Right atrium auricular region (tissue), 2 donors: Measurements from ENCODE around the gene ZC3HAV1L. TPM values are rescaled to one million over a fixed set of nuclear protein-coding genes. Genes with fewer than 3 reads are reported as not detected.

ENCODE experiments used
- DNase-seq: peaks from one replicate; pipeline ENCODE4 v3.0.0-alpha.2; 2019; ENCODE audit warnings: low spot score
- H3K27ac ChIP-seq, 2 donors: fragments of 200-600 bp; sonication (generic); 1 replicate in 1 of 2; 2 replicates in 1 of 2; pipeline ENCODE4 v1.5.1; 2016 to 2019
- H3K27me3 ChIP-seq, 2 donors: fragments of 200-600 bp; sonication (generic); one replicate each; pipeline versions ENCODE4 v1.5.1 to v1.6.0; 2017 to 2019
- H3K36me3 ChIP-seq: fragments of 200-600 bp; sonication (generic); one replicate; pipeline ENCODE4 v1.5.1; 2016
- H3K4me1 ChIP-seq, 2 donors: fragments of 200-600 bp; sonication (generic); one replicate each; pipeline versions ENCODE4 v1.5.1 to v1.6.0; 2017 to 2019
- H3K4me3 ChIP-seq, 2 donors: fragments of 200-600 bp; sonication (generic); 1 replicate in 1 of 2; 2 replicates in 1 of 2; pipeline ENCODE4 v1.5.1; 2017 to 2019; ENCODE audit warnings: mild to moderate bottlenecking in 1 of 2, moderate library complexity in 1 of 2
- H3K9me3 ChIP-seq, 2 donors: fragments of 200-600 bp; sonication (generic); one replicate each; pipeline ENCODE4 v1.5.1; 2019
- total RNA-seq, 2 donors: library from RNA; depleted of rRNA; stranded (reverse); fragments of >200 nt; gene quantifications; one replicate each; pipeline ENCODE4 v1.1.0, GENCODE V29; 2016
- TF ChIP-seq, protein P1 (sequence below), 2 donors: fragments of 200-600 bp; sonication (generic); IDR thresholded peaks; one replicate each; pipeline ENCODE4 v1.5.1; 2019; ENCODE audit warnings: antibody characterized with exemption in 2 of 2

Gene ZC3HAV1L
- total RNA-seq, 2 donors from 2014 or later, result 7.3 to 9.4 TPM

DNA sequence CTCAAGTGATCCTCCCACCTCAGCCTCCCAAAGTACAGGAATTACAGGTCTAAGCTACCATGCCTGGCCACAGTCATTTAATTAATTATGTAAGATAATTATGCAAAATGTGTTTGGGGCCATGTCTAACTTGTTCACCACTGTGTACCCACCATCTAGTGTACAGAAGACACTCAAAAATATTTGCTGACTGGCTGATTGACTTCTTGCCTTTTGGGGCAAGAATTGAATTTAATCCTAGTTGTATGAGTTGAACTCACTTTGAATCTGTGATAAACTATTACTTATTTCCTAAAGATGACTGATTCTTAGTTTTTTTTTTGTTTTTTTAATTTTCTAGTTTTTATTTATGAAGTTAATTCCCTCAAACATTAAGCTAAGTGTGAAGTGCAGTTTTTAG lies 15.8 kb upstream of the ZC3HAV1L start:
- Histone ChIP-seq H3K9me3 (no peaks in the 10 kb centered on the region), H3K4me3 (no peak overlapping the region), H3K27me3 (no peaks in the 10 kb centered on the region), H3K36me3 (peaks cover 50% of the 10 kb centered on the region), H3K27ac (no peak overlapping the region), H3K4me1 (no peaks in the 10 kb centered on the region)
- no peak for DNase-seq
- TF ChIP-seq, protein P1, sequence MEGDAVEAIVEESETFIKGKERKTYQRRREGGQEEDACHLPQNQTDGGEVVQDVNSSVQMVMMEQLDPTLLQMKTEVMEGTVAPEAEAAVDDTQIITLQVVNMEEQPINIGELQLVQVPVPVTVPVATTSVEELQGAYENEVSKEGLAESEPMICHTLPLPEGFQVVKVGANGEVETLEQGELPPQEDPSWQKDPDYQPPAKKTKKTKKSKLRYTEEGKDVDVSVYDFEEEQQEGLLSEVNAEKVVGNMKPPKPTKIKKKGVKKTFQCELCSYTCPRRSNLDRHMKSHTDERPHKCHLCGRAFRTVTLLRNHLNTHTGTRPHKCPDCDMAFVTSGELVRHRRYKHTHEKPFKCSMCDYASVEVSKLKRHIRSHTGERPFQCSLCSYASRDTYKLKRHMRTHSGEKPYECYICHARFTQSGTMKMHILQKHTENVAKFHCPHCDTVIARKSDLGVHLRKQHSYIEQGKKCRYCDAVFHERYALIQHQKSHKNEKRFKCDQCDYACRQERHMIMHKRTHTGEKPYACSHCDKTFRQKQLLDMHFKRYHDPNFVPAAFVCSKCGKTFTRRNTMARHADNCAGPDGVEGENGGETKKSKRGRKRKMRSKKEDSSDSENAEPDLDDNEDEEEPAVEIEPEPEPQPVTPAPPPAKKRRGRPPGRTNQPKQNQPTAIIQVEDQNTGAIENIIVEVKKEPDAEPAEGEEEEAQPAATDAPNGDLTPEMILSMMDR (IDR thresholded peaks at IDR 0.05), result no peak

DNA sequence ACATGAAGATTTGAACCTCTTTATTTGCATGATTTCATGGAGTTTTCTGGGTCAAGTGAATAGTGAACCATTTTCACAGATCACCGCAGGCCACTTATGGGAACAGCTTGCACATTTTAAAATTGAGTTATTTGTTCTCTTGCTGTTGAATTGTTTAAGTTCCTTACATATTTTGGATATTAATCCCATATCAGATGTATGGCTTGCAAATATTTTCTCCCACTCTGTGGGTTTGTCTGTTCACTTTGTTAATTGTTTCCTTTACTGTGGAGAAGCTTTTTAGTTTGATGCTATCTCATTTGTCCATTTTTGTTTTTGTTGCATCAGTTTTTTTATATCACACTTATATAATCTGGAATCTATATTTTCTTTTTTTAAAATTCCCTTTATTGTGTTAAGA lies 14.1 kb upstream of the ZC3HAV1L start:
- H3K9me3 ChIP-seq, result no peaks in the 10 kb centered on the region
- H3K4me1 ChIP-seq, result no peaks in the 10 kb centered on the region
- H3K27ac ChIP-seq, result no peak overlapping the region
- TF ChIP-seq, protein P1 (IDR thresholded peaks at IDR 0.05), result no peak
- no peak overlapping the region for H3K4me3 ChIP-seq
- no peaks in the 10 kb centered on the region for H3K27me3 ChIP-seq
- peaks cover 46% of the 10 kb centered on the region for H3K36me3 ChIP-seq
- no peak for DNase-seq

DNA sequence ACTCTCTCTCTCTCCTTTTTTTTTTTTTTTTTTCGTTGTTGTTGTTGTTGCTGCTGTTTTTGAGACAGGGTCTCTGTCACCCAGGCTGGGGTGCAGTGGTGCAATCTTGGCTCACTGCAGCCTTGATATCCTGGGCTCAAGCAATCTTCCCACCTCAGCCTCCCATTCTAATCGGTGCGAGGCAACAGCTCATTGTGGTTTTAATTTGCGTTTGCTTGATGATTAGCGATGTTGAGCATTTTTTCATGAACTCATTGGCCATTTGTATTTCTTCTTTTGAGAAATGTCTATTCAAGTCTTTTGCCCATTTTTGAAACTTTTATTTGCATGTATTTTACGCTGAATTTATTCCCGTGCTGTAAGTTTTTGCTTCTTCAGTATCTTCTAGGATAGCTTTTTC lies 13.3 kb upstream of the ZC3HAV1L start:
- peaks cover 38% of the 10 kb centered on the region for H3K36me3 ChIP-seq
- H3K27ac ChIP-seq, result no peak overlapping the region
- H3K4me3 ChIP-seq, result no peak overlapping the region
- TF ChIP-seq, protein P1 (IDR thresholded peaks at IDR 0.05), result no peak
- no peaks in the 10 kb centered on the region for H3K4me1 ChIP-seq
- H3K9me3 ChIP-seq, result no peaks in the 10 kb centered on the region
- DNase-seq, result no peak
- no peaks in the 10 kb centered on the region for H3K27me3 ChIP-seq

DNA sequence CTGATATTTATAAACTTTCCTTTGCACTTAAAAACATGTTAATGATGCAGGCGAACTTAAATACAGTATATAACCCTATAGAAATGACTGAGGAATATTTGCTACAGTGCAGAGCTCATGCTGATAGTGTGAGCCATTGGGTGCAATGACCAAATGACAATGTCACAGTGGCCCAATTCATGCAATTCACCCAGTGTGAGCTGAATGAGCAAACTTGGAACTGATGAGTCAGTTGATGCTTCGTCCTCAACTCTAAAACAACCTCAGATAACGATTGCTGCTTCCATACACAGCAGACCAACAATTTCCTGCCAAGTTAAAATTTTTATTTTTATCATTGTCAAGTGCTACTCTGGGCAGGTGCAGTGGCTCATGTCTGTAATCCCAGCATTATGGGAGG lies 12.1 kb upstream of the ZC3HAV1L start:
- no peak for DNase-seq
- Histone ChIP-seq H3K36me3 (peaks cover 28% of the 10 kb centered on the region), H3K27me3 (no peaks in the 10 kb centered on the region), H3K27ac (no peak overlapping the region), H3K9me3 (no peaks in the 10 kb centered on the region), H3K4me1 (no peaks in the 10 kb centered on the region), H3K4me3 (no peak overlapping the region)
- TF ChIP-seq, protein P1 (IDR thresholded peaks at IDR 0.05), result no peak

DNA sequence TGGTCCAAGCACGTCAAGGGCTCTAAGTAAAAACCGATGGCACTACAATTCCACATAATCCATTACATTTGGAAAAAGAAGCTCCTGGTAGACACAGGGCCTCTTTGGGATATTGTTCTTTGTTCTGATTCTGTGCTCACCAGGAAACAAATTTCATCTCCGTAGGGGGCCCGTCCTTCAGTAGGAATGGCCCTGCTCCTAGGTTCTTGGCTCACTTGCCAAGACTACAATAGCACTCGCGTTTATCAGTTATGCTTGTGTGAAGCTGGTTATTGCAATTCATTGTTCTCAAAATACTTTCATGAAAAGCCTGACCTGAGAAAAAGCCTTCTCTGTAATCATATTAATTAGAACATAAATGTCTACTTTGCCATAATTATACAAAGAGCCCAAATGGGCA lies 10.3 kb upstream of the ZC3HAV1L start:
- DNase-seq, result no peak
- Histone ChIP-seq H3K27ac (no peak overlapping the region), H3K36me3 (peaks cover 18% of the 10 kb centered on the region)

More for the DNA sequence above, 10.3 kb upstream of the ZC3HAV1L start:
- Histone ChIP-seq H3K4me1 (no peaks in the 10 kb centered on the region), H3K9me3 (no peaks in the 10 kb centered on the region), H3K27me3 (no peaks in the 10 kb centered on the region), H3K4me3 (no peak overlapping the region)
- TF ChIP-seq, protein P1 (IDR thresholded peaks at IDR 0.05), result no peak
